ENCODE results near the gene LAMA4. TPM values are rescaled to one million over a fixed set of nuclear protein-coding genes. Genes with fewer than 3 reads are reported as not detected.

Gene LAMA4
- total RNA-seq, 1 donor from 2014 or later = 56.5 TPM

GRCh38 chr6:112130878-112131277 lies 123.5 kb downstream of the LAMA4 start:
- H3K9me3 ChIP-seq = no peaks in the 10 kb centered on the region
- no peak overlapping the region for H3K27ac ChIP-seq
- intact Hi-C loops (cut with DNase I) = no loop called here
- no peak overlapping the region for H3K4me3 ChIP-seq
- H3K4me1 ChIP-seq = no peaks in the 10 kb centered on the region
- no peak for DNase-seq (ENCODE audit: extremely low spot score in 2 of 2)
- TF ChIP-seq POLR2AphosphoS5 (IDR thresholded peaks at IDR 0.05; ENCODE audit: insufficient read depth in 1 of 2, low read depth in 1 of 2) (no peak), CTCF (IDR thresholded peaks at IDR 0.05) (no peak), POLR2A (IDR thresholded peaks at IDR 0.05) (no peak)
- no peaks in the 10 kb centered on the region for H3K27me3 ChIP-seq
- peaks cover 0 to 48% of the 10 kb centered on the region in 2 donors for H3K36me3 ChIP-seq

DNA sequence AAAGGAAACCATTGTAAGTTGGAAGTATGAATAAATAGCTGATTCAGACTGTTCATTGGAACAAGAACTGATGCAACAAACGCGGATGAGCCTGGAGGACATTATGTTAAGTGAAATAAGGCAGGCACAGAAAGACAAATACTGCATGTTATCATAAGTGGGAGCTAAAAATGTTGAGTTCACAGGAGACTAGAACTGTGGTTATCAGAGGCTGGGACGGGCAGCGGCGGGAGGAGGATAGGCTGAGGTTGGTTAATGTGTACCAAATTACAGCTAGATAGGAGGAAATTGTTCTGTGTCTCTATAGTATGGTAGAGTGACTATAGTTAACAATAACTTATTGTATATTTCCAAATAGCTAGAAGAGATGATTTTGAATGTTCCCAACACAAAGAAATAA lies 126.2 kb downstream of the LAMA4 start:
- Histone ChIP-seq H3K27ac (no peak overlapping the region), H3K27me3 (no peaks in the 10 kb centered on the region), H3K36me3 (peaks cover 0 to 41% of the 10 kb centered on the region in 2 donors), H3K9me3 (no peaks in the 10 kb centered on the region), H3K4me1 (no peaks in the 10 kb centered on the region), H3K4me3 (no peak overlapping the region)
- intact Hi-C loops (cut with DNase I) = no loop called here
- TF ChIP-seq CTCF (IDR thresholded peaks at IDR 0.05) (no peak), POLR2A (IDR thresholded peaks at IDR 0.05) (no peak), POLR2AphosphoS5 (IDR thresholded peaks at IDR 0.05; ENCODE audit: insufficient read depth in 1 of 2, low read depth in 1 of 2) (no peak)
- no peak for DNase-seq (ENCODE audit: extremely low spot score in 2 of 2)

DNA sequence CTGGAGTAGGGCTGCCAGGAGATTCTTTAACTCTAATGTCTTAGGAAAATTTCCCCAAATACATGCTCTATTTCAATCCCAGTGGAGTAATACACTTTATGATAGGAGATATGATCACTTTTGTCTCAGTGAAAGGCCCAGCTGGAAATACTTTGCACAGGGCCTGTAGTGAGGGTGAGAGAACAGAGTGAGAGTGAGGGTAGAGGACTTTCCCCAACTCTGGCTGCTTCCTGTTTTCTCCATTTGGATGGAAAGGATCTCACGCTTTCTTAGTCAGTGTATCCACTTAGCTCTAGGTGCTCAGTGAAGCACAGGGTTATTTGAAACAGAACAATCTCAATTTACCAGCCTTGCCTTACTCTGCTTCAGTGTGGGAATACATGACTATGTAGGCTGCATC lies 130.4 kb downstream of the LAMA4 start:
- Histone ChIP-seq H3K4me1 (no peaks in the 10 kb centered on the region), H3K27ac (no peak overlapping the region), H3K36me3 (peaks cover 0 to 33% of the 10 kb centered on the region in 2 donors), H3K9me3 (no peaks in the 10 kb centered on the region), H3K4me3 (no peak overlapping the region), H3K27me3 (no peaks in the 10 kb centered on the region)
- TF ChIP-seq POLR2AphosphoS5 (IDR thresholded peaks at IDR 0.05; ENCODE audit: insufficient read depth in 1 of 2, low read depth in 1 of 2) (no peak), CTCF (IDR thresholded peaks at IDR 0.05) (no peak), POLR2A (IDR thresholded peaks at IDR 0.05) (no peak)
- DNase-seq (ENCODE audit: extremely low spot score in 2 of 2) = no peak
- intact Hi-C loops (cut with DNase I) = no loop called here

- DNase-seq (ENCODE audit: extremely low spot score in 2 of 2) = no peak
- Histone ChIP-seq H3K27me3 (no peaks in the 10 kb centered on the region), H3K4me1 (no peaks in the 10 kb centered on the region), H3K27ac (no peak overlapping the region), H3K9me3 (no peaks in the 10 kb centered on the region), H3K4me3 (no peak overlapping the region), H3K36me3 (peaks cover 0 to 32% of the 10 kb centered on the region in 2 donors)
- intact Hi-C loops (cut with DNase I) = no loop called here
- TF ChIP-seq POLR2A (IDR thresholded peaks at IDR 0.05) (no peak), POLR2AphosphoS5 (IDR thresholded peaks at IDR 0.05; ENCODE audit: insufficient read depth in 1 of 2, low read depth in 1 of 2) (no peak), CTCF (IDR thresholded peaks at IDR 0.05) (no peak)
Measured at GRCh38 chr6:112122756-112123155, 131.6 kb downstream of the LAMA4 start.

DNA sequence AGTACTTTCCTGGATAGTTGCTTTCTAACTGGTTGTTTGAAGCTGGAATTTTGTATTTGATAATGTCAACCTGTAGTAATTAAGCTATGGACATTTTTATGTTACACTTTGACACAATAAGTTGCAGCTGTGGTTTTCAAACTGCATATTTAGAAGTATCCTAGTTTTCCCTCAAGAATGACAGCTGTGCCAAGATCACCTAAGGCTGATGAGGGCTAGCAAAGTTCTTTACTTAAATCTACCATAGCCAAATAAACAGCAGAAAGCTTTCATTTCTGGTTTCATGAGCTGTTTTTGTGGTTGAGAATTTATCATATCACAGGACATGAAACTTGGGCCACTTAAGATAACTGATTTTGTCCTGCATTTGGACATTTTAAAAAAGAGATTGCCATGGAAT lies 136.3 kb downstream of the LAMA4 start:
- Histone ChIP-seq H3K36me3 (peaks cover 0 to 37% of the 10 kb centered on the region in 2 donors), H3K4me3 (no peak overlapping the region), H3K4me1 (no peaks in the 10 kb centered on the region), H3K27ac (no peak overlapping the region), H3K9me3 (no peaks in the 10 kb centered on the region), H3K27me3 (no peaks in the 10 kb centered on the region)
- intact Hi-C loops (cut with DNase I) = no loop called here
- no peak for DNase-seq (ENCODE audit: extremely low spot score in 2 of 2)
- TF ChIP-seq POLR2A (IDR thresholded peaks at IDR 0.05) (no peak), POLR2AphosphoS5 (IDR thresholded peaks at IDR 0.05; ENCODE audit: insufficient read depth in 1 of 2, low read depth in 1 of 2) (no peak), CTCF (IDR thresholded peaks at IDR 0.05) (no peak)

Data from vagina (tissue), 2 donors.